ENCODE measurements around the gene MSI1.

Gene MSI1

DNA sequence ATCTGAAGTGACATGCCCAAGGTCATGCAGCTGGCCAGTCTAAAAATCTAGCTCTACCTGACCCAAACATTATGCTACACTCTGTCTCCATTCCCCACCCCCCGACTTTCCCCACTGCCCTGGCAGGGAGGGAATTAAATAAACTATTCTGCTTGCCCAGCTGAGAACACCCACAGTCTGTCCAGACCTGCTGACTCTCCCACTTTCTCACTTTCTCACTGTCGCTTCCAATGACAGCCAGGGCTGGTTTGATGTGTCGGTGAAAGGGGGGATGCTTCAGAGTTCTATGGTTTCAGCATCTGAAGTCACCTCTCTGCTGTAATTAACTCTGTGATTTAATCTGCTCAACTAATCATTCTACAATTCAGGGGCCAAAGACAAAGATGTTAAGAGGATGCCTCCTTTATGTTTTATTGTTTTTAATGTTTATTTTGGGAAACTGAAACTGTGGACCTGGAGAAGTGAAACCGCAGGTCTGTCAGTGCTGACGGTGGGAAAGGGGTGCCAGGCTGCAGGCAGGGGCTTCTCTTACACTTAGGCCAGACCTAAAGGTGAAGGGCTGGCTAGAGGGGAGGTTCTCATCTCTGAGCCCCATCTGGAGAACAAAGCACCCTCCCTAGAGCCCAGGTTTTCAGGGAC lies 8.1 kb upstream of the MSI1 start:
- DNase-seq, result no peak

DNA sequence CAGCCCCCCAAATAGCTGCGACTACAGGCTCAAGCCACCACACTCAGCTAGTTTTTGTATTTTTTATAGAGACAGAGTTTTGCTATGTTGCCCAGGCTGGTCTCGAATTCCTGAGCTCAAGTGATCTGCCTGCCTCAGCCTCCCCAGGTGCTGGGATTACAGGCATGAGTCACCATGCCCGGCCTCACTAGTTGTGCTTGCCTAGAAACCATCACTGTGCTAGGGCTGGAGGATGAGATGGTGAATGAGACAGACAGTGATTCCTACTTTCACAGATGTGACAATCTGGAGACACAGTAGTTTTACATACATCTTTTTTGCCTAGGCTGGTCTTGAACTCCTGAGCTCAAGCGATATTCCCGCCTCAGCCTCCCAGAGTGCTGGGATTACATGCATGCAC lies 7.5 kb upstream of the MSI1 start:
- DNase-seq, result no peak

DNA sequence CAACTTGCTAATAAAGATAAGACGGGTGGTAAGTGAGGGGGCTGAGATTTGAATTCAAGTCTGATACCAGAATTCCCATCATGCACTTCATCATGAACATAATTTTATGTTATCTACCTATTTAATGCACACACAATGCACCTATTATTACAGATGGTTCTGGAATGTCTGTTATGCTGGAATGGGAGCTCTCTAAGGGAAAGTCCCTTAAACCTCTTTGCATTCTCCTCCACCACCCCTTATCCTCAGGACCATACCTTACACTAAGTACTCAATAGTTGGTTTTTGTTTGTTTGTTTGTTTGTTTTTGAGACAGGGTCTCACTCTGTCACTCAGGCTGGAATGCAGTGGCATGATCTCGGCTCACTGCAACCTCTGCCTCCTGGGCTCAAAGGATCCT lies 7.0 kb upstream of the MSI1 start:
- DNase-seq, result no peak

DNA sequence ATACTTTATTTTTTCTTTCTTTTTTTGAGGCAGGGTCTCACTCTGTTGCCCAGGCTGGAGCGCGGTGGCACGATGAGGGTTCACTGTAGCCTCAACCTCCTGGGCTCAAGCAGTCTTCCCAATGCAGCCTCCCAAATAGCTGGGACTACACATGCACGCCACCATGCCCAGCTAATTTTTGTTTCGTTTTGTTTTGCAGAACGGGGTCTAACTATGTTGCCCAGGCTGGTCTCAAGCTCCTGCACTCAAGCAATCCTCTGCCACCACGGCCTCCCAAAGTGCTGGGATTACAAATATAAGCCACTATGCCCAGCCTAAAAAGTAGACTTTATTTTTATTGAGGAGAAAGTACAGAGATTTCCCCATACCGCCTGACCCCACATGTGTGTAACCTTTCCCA lies 4.7 kb upstream of the MSI1 start:
- no peak for DNase-seq

DNA sequence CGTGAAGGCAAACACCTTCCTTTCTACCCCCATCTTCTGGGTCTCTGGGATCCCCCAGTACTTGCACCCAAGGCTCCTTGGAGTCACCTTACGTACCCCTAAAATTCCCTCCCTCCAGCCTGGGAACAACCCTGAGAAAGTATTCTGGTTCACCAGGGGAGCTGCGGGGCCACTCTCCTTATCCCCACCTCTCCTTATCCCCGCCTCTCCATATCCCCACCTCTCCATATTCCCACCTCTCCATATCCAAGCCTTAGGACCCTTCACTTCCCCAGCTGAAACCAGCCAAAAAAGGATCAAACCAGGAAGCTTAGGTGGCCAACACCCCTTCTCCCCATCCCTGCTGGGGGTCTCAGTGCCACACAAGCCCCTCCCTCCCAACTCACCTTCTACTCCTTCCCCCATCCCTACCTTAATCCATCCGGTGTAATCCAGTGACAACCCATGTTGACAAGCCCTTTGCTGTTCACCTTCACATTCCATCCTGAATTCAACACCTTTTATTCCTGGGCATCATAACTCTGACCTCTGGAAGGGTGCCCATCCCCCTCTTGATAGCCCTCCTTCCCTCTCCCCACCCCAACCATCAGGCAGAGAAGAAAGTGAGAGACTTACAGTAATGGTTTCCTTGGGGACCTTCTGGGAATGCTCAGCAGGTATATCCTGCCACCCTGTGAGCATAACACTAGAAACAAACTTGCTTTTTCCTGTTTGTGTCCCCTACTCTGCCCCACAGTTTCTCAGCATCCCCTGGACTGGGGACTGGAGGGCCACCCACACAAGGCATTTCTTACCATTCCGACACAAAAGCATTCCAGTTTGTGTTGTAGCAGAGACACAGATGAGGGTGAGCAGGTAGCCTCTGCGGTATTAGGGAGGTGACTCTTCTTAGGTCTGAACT lies 1.6 kb upstream of the MSI1 start:
- no peak for DNase-seq

DNA sequence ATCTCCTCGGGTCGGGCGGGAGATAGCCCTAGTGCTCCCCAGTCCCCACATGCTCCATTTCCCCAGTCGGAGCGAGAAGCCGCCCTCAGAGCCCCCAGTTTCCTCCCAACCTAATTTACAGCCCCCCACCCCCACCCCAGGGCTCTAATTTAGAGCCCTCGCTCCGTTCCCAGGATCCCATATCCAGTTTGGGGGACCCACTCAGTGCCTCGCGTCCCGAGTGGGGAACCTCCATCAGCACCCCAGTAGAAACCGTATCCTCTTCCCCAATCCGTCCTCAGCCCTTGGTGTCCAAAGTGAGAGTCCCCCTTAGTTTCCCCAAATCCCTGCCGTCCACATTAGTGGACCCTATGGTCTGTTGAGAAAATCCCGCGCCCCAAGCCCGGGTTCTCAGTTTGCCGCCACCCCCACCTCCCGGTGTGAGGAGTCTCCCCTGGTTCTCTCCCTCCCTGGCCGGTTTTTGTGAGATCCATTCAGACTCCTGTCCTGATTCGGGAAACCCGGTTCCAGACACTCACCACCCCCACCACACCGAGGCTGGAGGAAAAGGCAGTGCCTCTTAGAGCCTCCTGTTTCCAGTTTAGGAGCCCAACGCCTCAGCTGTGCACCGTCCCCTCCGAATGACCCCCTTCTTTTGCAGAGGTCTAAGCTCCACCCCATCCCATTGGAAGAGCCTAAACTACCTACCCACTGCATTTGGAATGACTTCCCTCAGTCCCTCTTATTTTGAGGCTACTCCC lies 809 bp upstream of the MSI1 start:
- no peak for DNase-seq

DNA sequence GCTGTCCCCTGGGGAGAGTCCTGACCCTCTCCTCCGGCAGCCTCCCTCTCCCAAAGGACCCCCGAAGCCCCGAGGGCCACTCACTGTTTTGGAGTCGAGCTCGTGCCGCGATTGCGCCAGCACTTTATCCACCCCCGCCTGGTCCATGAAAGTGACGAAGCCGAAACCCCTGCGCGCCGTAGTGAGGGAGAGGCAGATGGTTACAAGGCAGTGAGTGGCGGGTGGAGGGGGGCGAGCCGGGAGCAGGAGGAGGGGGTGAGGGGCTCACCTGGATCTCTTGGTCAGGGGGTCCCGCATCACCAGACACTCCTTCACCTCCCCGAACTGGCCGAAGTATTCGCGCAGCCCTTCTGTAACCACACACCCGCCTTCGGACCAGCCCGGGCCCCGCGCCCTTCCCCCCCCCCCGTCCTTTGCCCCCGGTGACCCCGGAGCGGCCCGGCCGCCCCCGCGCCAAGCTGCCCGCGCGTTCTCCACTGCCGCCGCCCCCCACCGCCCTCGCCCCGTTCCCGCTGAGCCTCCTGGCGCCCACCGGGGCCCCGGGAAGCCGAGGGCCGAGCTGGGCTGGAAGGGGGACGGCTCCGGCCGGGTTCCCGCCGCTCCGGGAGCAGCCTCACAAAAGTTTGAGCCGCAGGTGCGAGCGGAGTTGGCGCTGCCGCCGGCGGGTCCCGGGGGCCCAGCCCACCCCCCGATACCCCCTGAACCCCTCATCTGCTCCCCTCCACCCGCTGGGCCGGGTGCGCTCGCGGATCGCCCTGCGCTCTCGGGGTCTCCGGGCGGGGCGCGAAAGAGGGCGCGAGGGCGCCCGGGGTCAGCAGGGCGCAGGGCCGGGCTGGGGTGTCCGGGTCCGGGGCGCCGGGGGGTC lies 808 bp downstream of the MSI1 start:
- DNase-seq, result peak in 1 of 5 experiments; percentile 35

DNA sequence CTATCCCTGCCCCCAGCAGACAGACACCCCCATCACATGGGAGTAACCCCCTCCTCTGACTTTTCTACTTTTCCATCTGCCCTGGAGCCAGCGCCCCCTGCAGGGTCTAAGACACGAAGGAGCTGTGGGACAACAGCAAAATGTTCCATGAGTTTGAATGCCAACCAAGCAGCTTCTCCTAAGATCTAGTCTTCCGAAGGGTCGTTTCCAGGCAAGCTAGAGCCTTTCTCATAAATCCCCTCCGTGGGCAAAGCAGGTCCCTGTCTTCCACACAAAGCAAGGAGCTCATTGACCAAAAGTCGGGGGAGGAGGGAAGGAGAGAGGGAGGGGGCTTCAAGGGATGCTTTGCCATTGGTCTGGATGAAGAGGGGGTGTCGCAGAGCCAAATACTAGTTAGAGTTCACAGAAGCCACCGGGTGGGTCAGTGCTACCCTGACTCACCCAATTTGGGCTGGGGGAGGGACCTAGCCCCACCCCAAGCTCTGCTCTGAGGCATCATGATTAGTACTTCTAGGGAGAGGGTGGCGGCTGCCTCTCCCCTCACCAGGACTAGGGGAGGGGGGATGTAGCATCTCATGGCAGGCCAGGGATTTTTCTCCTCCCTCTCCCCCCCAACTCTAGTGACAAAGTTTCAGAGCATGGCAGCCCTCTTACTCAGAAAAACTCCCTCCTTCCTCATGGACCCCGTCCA lies 1.6 kb downstream of the MSI1 start:
- DNase-seq, result no peak

DNA sequence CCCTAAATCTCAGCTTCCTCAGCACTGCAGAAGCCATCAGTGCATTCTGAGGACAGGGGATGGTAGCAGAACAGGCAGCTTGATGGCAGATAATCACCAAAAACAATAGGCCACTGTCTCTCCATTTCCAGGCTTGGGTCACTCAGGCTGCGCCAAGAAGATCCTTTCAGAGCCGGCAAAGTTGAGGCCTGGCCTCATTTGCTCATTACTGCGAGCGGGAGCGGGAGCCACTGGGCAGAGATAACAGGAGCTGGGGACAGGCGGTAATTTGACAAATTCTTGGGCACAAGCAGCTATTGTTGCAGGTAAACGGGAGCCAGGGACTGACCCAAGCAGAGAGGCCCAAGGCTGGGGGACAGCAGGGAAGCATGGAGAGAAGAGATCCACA lies 2.1 kb downstream of the MSI1 start:
- DNase-seq, result no peak

DNA sequence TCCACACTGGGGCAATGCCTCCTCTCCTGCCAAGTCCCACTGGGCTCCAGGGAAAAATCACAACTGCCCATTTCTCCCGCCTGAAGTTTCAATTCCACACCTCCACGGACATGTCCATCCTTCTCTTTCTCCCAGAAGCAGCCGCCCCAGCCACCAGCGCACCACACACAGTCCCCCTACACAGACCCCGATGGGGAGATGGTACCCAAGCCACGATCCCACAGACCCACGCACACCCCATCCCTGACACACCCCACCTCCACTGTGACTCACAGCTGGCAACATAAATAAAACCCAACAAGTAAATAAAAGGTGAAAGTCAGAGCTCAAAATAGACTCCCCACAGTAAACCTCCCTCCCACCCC lies 2.6 kb downstream of the MSI1 start:
- no peak for DNase-seq

DNA sequence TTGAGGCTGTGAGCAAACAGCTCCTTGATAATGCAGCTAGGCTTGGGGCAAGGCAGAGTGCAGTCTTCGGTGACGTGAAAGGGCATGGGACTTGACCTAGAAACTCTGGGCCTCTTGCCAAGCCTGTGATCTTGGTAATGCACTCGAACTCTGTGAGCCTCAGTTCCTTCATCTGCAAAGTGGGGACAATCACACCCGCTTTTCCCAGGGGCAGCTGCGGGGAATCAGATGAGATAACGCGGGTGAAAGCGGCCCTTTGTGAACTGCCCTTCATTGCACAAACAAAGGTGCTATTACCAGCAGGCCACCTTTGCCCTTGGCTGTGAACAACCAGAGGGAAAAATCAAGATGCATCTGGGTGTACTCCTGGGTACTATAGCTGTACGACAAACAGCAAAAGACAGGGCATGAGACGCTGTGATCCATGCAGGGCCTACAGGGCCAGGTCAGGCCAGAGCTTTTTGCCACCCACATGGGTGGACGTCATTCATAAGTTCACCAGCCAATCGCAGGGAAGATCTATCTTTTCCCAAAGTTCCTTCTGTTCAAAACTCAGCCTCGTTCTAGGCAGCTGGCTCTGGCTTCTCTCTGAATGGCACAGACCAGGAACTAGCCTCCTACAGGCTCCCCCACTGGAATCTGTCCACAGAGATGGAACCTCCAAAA lies 3.2 kb downstream of the MSI1 start:
- no peak for DNase-seq

DNA sequence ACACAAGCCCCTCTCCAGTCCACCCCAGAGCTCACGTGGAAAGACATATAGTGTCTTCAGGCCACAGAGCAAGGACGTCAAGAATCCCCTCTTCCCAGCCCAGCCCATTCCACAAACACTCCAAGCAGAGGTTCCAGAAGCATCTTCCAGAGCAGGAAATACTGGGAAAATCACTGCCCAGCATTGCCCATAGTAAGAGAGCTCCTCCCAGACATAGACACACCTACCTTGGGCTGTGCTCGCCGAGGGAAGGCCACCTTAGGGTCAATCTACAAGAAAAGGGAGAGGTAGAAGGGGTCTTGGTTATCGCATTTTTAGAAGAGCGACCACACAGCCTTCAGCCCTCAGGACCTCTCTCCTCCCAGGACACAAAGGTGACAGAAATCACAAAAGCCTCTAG lies 4.5 kb downstream of the MSI1 start:
- no peak for DNase-seq

DNA sequence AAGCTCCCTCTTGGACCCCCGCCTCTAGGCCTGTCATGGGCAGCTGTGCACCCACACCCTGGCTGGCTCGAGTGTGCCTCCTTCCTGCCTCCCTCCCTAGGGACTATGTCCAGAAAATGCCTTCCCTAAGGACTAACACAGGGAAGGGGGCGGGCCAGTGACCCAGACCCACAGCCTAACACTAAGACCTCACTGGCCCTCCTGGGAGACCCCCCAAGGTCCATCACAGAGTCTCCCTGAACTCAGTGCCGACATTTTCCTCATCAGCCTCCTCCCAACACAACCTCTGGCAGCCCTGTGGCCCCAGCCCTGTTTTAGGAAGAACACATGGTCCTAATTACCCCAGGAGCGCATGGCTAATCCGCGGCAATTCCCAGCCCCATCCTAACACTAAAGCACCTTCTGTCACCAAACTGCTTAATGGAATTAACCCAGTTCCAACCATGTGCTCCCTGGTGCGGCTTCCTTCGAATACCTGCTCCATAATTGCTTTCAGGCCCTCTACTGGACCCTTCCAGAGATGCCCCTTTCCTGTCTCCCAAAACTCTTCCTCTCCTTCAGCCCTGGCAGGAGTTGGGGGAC lies 5.6 kb downstream of the MSI1 start:
- no peak for DNase-seq

DNA sequence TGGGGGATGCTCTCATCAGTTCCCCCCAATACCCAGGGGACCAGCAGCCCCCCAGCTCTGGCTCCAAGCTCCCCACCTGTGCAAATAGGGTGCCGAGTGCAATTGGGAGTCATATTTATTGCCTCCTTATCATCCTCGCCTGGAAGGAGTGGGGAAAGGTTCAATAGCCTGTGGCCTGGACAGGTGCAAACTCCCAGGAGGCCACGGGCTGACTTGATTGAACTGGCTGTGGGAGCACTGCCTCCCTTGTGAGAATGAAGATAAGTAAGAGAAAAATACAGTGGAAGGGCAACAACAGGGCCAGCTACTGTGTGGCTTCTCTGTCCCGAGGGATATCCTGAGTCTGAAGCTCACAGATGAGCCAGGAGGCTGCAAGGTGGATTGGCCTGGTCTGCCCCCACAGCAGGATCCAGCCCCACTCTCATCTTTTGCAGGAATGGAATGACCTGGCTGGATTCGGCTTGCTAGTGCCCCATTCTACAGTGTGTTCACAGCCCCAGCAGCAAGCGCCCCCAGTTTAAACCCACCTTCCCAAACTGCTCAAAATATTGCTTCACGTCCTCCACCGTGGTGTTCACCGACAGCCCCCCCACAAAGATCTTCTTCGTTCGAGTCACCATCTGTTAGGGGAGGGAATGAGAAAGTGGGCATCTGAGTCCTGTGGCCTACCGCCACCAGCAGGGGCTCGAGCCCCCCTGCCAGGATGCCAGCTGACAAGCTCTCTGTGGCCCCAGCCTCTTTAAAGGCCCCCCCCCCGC lies 6.3 kb downstream of the MSI1 start:
- no peak for DNase-seq

DNA sequence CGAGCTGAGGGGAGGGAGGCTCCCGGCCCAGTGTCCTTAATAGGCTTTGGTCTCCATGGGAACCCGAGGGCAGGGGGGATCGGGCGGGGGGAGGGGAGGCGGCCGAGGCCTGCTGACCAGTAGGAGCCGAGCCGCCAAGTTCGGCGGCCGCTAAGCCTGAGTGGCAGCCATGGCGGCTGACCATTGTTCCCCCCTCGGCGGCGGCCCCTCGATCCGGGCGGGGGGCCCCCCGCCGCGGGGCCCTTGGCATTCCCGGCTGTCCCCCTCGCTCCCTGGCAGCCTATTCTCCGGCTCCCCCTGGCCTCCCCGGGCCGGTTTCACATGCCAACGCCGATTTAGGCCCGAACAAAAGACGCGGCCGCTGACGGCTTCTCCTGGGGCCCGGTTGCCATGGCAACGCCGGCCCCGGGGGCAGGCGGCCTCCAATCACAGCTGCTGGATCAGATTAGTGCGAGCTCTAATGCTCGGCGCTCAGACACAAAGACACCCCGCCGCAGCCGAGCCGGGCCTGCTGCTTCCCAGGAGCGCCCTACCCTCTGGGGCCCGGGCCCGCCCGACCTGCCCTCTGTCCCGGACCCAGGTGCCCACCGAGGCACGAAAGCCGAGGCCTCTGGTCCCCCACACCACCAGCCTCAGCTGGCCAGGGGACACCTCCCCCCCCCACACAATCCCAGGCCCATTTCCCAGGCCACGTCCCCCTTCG lies 7.3 kb downstream of the MSI1 start:
- DNase-seq, result peak in 1 of 5 experiments; percentile 42

DNA sequence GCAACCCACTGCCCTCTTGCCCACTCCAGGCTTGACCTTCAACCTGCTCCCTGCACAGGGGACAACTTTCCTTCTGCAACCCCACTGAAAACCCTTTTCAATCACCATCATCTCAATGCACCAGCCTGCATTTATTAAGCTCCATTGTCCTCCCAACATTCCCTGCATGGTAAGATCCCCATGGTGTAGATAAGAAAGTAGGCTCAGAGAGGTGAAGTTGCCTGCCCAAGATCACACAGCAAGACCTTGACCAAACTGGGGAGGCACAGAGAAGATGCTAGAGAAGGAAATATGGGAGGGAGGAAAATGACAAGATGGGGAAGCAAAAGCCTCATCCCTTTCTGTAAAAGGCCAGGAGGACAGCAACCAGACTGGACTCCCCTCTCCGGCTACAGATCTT lies 9.8 kb downstream of the MSI1 start:
- no peak for DNase-seq

DNA sequence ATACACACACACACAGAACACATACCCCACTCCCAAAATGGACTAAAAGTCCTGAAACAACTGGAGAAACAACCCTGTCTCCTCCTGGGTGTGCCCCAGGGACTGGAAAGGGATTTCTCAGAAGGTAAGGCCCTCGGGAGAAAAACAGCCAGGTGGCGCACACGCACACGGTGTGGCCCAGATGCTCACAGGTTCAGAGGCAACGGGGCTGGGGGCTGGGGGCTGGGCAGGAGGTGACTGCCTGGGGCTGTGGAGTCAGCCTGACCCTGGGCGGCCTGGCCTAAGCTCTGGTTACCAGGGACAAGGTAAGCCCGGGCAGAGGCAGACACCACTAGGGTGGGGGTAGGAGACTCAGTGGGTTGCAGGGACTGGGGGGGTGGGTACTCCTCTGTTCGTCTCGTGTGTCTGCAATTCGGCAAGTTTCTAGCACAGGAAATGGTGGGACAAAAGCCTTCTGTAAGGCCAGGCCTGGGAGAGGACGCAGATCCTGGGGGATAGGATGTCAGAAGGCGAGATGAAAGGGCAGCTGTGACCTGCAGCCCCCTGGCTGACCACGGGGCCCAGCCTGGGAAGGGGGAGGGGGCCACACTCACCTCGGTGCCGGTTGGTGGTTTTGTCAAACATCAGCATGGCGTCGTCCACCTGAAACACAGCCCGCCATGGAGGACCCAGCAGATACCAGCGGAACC lies 10.4 kb downstream of the MSI1 start:
- no peak for DNase-seq

DNA sequence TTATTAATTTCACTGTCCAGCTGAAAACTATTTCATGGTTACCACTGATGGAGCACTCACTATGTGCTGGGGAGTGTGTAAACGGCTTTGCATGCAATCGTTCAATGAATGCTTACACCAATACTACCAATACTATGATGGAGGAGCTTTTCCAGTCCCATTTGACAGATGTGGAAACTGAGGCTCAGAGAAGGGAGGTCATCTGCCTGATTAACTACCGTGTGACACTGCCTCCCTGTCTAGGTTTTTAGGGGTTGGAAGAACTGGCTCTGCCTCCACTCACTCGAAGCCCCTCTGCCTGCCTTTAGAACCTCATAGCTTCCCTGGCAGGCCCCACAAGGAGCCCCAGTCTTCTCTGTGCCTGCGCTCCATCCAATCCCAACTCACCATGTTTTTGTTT lies 11.9 kb downstream of the MSI1 start:
- no peak for DNase-seq

DNA sequence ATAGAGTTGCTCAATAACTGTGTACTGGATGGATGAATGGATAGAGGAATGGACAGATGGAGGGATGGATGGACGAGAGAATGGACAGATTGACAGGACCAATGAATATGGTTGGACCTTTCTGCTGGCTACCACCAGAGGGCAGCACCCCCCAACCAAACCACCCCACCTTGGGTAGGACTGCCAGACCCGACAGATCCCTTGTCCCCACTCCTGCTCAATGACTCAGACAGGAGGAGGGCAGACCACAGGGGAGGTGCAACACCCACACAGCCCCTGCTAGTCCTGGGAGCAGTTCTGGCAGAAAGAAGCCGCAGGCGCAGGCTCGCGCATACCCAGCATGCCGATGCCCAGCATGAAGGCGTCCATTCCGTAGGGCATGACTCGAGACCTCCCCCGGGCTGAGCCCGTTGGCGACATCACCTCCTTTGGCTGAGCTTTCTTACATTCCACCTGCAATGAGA lies 12.4 kb downstream of the MSI1 start:
- DNase-seq, result peak; percentile 42 to 67 (median 56)
